ENCODE measurements around the gene SULT4A1. TPM values are rescaled to one million over a fixed set of nuclear protein-coding genes. Genes with fewer than 3 reads are reported as not detected.

SULT4A1 gene
- total RNA-seq, 1 donor from 2014 or later, result 6.6 TPM

GRCh38 chr22:43839781-43840180 lies 22.5 kb downstream of the SULT4A1 start:
- no peaks in the 10 kb centered on the region for H3K4me1 Mint-ChIP-seq (ENCODE audit: low read depth)
- no peaks in the 10 kb centered on the region for H3K27me3 Mint-ChIP-seq
- no peak for DNase-seq (ENCODE audit: low spot score, unreplicated experiment)
- H3K9me3 Mint-ChIP-seq (ENCODE audit: low read depth), result no peaks in the 10 kb centered on the region
- no peak for TF ChIP-seq CTCF (IDR thresholded peaks at IDR 0.05; ENCODE audit: unreplicated experiment)
- no peak overlapping the region for H3K27ac Mint-ChIP-seq
- peaks cover 3% of the 10 kb centered on the region for H3K36me3 Mint-ChIP-seq (ENCODE audit: insufficient read depth)
- H3K4me3 Mint-ChIP-seq (ENCODE audit: low read depth), result no peak overlapping the region

- no peaks in the 10 kb centered on the region for H3K9me3 Mint-ChIP-seq (ENCODE audit: low read depth)
- H3K27me3 Mint-ChIP-seq, result no peaks in the 10 kb centered on the region
- H3K4me3 Mint-ChIP-seq (ENCODE audit: low read depth), result no peak overlapping the region
- no peak for DNase-seq (ENCODE audit: low spot score, unreplicated experiment)
- no peak for TF ChIP-seq CTCF (IDR thresholded peaks at IDR 0.05; ENCODE audit: unreplicated experiment)
- peaks cover 3% of the 10 kb centered on the region for H3K36me3 Mint-ChIP-seq (ENCODE audit: insufficient read depth)
- H3K4me1 Mint-ChIP-seq (ENCODE audit: low read depth), result no peaks in the 10 kb centered on the region
- no peak overlapping the region for H3K27ac Mint-ChIP-seq
Measured at GRCh38 chr22:43838571-43839307, 23.6 kb downstream of the SULT4A1 start.

GRCh38 chr22:43838161-43838560 lies 24.2 kb downstream of the SULT4A1 start:
- Mint-ChIP-seq H3K36me3 (ENCODE audit: insufficient read depth) (peaks cover 3% of the 10 kb centered on the region), H3K4me1 (ENCODE audit: low read depth) (no peaks in the 10 kb centered on the region), H3K27ac (no peak overlapping the region), H3K4me3 (ENCODE audit: low read depth) (no peak overlapping the region), H3K27me3 (no peaks in the 10 kb centered on the region), H3K9me3 (ENCODE audit: low read depth) (no peaks in the 10 kb centered on the region)
- no peak for DNase-seq (ENCODE audit: low spot score, unreplicated experiment)
- TF ChIP-seq CTCF (IDR thresholded peaks at IDR 0.05; ENCODE audit: unreplicated experiment), result no peak

- Mint-ChIP-seq H3K27me3 (no peaks in the 10 kb centered on the region), H3K36me3 (ENCODE audit: insufficient read depth) (peaks cover 3% of the 10 kb centered on the region), H3K27ac (no peak overlapping the region), H3K4me1 (ENCODE audit: low read depth) (no peaks in the 10 kb centered on the region), H3K9me3 (ENCODE audit: low read depth) (no peaks in the 10 kb centered on the region), H3K4me3 (ENCODE audit: low read depth) (no peak overlapping the region)
- no peak for DNase-seq (ENCODE audit: low spot score, unreplicated experiment)
- no peak for TF ChIP-seq CTCF (IDR thresholded peaks at IDR 0.05; ENCODE audit: unreplicated experiment)
Measured at GRCh38 chr22:43837666-43838065, 24.6 kb downstream of the SULT4A1 start.

- H3K4me3 Mint-ChIP-seq (ENCODE audit: low read depth), result no peak overlapping the region
- H3K27ac Mint-ChIP-seq, result no peak overlapping the region
- H3K4me1 Mint-ChIP-seq (ENCODE audit: low read depth), result no peaks in the 10 kb centered on the region
- no peaks in the 10 kb centered on the region for H3K9me3 Mint-ChIP-seq (ENCODE audit: low read depth)
- DNase-seq (ENCODE audit: low spot score, unreplicated experiment), result no peak
- peaks cover 3% of the 10 kb centered on the region for H3K36me3 Mint-ChIP-seq (ENCODE audit: insufficient read depth)
- H3K27me3 Mint-ChIP-seq, result no peaks in the 10 kb centered on the region
- no peak for TF ChIP-seq CTCF (IDR thresholded peaks at IDR 0.05; ENCODE audit: unreplicated experiment)
Measured at GRCh38 chr22:43835736-43836135, 26.6 kb downstream of the SULT4A1 start.
